Iris pigment epithelial cell (primary cell): ENCODE results near the gene MRPS10.
"Not testable (repeated sequence)": the region's sequence is repeated elsewhere in the genome, so short reads cannot be mapped to it uniquely, and the experiment has no call there.

ENCODE experiments used
- DNase-seq: peaks from one replicate; pipeline ENCODE4 v3.0.0-alpha.2; 2011; ENCODE audit warnings: low read depth

The MRPS10 gene

DNA sequence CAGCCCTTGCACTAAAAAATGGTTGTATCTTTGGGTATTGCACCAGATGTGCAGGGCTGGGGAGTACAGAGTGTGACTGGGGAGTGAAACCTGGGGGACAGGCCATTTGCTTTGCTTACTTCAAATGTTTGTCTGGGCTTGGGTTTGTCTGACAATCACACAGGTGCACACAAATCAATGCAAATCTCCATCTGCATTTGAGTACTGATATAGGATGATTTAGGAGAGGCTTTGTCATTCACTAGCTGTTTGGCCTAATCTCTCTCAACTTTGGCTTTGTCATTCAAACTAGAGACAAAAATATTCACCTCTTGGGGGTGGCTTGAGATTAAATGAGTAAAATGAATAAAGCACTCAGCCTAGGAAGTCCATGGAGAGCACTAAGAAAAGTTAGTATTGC, 40.7 kb downstream of the MRPS10 start:
- no peak for DNase-seq

DNA sequence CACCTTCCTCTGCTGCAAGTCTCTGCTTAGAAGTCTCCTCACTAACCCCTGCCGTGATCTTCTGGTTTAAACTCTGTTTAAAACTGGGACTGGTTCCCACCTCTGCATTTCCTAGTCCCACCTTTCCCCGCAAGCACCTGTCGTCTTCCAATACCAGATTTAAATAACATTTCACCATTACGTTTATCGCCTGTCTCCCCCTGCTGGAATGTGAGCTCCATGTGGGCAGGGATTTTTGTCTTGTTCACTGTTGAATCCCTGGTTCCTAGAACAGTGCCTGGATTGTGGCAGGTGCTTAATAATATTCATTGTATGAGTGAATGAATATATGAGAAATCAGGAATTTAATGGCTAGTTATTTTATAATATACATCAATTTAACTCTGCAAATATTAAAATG, 41.8 kb downstream of the MRPS10 start:
- no peak for DNase-seq

DNA sequence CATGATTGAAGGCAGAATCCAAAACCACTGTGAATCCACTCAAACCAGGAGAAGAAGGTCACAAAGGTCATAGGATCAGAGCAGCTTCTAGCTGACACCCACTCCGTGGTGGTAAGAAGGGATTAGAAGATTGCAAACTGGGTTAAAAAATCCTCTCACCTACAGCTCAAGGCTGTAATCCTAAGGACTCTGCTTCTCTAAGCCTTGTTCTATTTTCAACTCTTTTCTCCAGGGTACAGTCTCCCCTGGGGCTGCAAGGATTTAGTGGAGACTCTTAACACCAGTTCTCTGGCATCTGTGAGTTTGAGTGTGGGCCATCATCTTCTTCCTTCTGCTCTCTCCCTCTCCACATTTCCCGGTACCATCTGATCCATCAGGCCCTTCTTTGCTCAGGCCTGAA, 44.6 kb downstream of the MRPS10 start, which contains the start of gene GUCA1A:
Gene GUCA1A, plus strand, starts transcription at position 264 of the 400 bp plus-strand sequence. CDS start 250 bp downstream, outside the sequence.
- no peak for DNase-seq

DNA sequence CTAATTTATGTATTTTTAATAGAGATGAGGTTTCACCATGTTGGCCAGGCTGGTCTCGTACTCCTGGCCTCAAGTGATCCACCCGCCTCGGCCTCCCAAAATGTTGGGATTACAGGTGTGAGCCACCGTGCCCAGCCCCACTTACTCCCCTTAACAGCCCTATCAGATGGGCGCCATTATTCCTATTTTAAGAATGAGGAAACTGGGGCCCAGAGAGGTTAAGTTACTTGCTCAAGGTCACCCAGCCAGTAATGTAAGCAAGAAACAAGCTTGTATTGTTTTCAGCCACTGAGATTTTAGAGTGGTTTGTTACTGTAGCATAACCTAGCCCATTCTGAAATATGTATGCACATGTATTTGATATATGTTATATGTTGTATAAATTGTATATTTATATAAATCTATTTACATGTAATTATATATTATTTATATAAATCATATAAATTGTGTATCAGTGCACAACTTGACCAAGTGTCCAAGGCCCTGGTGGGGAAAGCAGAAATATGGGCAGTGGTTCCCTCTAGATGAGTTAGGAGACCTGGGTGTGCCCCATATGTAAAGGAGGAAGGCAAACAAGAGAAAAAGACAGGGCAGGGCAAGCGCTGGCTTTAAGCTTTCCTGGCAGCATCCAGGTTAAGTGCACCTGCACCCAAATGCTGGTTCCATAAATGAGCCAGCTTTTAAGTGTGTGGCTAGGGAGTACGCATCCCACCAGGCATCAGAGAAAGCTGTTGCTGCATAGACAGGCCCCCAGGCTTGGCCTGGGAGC, 45.7 kb downstream of the MRPS10 start:
- no peak for DNase-seq

DNA sequence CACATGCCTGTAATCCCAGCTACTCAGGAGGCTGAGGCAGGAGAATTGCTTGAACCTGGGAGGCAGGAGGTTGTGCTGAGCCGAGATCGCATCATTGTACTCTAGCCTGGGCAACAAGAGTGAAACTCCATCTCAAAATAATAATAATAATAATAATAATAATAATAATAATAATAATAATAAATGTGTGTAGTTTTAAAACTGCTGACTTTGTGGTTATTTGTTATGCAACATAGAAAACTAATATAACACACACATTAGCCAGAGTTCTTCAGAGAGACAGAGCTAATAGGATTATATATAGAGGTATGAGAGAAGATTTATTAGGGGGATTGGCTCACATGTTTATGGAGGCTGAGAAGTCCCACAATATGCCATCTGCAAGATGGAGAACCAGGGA, 47.9 kb downstream of the MRPS10 start:
- not testable (repeated sequence) for DNase-seq

DNA sequence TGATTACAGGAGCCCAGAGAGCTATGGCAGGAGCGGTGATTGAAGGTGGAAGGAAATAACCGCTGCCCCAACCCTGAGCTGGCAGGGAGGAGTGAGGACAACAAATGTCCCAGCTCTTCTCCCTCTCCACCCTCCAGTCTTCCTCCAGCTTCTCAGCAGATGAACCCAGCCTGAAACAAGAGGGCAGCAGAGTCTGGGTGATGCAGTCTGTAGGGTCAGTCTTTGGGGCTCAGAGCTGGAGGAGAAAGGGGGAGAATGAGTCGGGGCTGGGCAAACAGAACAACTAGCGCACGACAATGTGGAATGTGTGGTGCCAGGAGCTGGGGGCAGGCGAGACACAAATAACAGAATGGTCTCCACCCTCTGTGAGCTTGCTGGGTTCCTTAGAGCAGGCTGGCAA, 49.0 kb downstream of the MRPS10 start:
- DNase-seq: no peak

DNA sequence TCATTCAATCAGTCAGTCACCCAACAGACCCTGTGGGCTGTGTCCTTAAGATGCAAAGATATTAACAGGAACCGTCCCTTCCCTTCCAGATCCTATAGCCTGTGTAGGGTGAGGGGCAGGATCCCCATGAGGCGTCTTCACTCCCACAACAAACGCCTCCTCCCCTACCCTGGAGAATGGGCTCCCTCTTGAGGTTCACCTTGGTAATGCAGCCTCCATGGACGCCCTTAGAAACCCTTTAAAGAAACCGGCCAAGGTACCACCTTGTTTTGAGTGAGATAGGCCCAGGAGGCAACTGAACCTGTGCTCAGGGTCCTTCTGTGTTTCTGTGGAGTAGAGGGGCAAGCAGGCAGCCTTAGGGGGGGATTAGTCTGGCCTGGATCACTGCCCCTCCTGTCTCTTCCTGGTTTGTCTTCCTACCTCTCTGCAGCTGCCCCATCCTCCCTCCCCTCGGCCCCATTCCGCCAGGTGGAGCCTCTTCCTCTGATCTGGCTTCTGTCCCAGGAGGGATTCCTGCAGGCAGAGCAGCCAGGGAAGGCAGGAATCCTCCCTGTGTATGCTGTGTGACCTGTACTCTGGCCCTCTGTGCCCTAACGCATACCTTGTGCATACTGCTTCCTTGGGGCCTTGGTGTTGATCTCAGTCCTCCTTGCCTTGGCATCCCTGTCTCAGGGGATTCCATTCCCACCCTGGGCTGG, 51.1 kb downstream of the MRPS10 start:
- peak; percentile 60 for DNase-seq

DNA sequence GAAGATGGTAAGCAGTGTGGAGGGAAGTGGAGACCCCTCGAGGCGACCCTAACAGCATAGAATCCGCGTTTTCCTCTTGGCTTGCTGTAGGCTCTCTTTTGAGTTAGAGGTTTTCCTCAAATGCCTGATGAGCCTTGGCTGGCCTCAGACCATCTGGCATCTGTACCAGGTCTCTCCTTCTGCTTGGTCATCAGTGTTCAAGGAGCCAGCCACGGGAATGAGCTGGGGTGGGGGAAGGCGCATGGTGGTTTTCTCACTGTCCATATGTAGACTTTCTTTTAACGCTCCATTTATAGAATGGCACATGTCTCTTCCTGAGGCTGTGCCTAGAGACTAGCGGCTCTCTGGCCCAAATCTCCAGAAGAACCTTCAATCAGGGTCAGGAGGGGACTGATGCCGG, 52.6 kb downstream of the MRPS10 start:
- DNase-seq: peak; percentile 17

DNA sequence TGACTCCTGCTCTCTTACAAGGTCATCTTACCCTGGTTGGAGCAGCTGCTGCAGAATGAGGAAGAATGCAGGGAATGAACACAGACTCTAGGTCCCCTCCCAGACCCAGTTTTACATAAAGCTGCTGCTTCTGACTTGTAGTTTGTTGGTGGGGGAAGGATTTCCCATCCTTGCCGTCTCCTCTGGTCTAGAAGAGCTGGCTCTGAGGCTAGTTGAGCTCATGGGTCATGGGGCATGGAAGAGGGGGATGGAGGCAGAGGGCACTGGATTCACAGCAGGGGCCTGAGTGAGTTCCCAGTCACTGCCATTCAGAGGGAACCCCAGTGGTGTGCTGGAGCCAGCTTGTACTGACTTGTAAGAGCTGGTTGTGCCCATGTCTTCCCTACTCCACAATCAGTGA, 53.7 kb downstream of the MRPS10 start:
- peak; percentile 10 for DNase-seq

DNA sequence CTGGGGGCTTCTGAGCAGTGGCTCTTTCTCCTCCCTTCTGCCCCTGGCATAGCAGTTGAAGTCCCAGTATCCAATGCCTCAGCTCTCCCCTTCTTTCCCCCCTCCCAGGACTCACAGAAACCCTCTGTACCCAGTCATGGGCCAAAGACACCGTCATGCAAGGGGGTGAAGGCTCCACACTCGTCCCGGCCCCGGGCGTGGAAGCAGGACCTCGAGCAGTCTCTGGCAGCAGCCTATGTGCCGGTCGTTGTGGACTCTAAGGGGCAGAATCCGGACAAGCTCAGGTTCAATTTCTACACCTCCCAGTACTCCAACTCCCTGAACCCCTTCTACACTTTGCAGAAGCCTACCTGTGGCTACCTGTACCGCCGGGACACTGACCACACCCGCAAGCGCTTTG, 54.8 kb downstream of the MRPS10 start:
- no peak for DNase-seq

DNA sequence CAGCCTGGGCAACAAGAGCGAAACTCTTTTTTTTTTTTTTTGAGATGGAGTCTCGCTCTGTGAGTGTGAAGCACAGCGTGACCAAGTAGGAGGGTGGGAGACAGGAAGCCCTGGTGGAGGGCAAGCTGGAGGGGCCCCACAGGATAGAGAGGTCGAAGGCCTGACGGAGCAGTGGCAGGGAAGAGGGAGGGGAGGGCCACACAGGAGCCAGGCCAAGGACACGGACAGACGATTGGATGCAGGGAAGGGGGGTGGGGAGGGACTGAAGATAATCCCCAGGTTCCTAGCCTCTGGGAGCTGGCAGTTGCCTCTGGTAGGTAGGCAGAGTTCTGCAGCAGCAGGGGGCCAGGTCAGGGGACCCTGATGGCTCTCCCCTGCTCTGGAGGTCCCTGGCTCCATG, 55.3 kb downstream of the MRPS10 start:
- no peak for DNase-seq

DNA sequence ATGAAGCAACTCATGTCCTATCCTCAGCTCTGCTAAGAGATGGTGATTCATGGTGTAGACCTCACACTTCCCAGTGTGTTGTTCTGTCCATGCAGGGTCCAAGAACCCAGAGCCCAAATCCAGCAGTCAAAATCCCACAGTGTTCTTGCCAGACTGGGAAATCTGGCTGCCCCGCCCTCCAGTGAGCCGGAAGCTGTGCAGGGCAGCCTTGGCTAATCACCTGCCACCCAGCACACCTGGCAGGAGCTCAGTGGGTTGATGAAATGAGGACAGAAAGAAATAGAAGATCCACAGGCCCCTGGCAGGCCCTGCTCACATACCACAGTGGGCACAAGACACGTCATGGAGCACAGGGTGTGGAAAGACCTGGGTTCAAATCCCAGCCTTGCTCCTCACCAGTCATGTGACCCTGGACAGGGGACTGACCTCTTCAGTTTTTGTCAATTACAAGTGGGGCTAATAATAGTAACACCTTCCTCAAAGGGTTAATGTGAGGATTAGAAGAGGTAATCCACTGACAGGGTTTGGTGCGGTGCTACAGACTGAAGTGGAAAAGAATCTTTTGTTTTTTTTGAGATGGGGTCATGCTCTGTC, 58.1 kb downstream of the MRPS10 start:
- DNase-seq: no peak

DNA sequence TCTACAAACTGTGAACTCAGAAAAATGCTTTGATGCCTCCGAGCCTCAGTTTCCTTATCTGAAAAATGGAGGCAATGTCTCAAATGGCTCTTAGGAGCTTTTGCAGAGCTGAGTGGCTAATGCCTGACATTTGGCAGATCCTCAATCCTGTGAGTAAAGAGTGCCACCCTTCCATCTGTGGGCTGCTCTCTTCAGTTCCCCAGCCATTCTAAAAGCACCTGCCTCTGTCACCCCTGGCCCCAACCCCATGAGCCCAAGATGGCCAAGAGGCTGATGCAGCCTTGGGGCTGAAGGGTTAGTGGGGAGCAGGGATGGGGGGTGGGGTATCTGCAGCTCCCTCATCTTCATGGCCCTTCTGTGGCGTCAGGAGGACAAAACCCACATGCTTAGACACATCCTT, 59.0 kb downstream of the MRPS10 start:
- no peak for DNase-seq

DNA sequence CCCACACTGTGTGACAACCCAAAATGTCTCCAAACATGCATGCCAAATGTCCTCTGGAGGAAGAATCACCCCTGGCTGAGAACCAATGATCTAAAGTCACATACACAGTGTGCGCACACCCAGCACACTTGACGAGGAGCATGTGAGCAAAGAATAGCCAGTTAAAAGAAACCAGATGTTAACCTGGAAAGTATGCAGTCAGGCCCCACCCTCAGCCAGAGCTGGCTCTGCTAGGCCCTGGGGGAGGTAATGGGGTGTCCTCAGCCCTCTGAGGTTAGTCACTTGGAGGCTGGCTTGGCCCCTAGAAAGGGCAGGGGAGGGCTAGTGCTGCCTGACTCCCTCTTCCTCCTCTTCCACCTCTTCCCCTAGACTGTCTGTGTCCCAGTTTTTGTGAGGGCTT, 59.6 kb downstream of the MRPS10 start:
- peak; percentile 31 for DNase-seq
